Nucleus accumbens (tissue), 56 donors: Measurements from ENCODE around the gene ZFPM1.
A peak's percentile ranks its signal among the peaks of the same experiment; 100 is the strongest.
"Not testable (repeated sequence)": the region's sequence is repeated elsewhere in the genome, so short reads cannot be mapped to it uniquely, and the experiment has no call there.

Source experiments
- DNase-seq, 56 donors: peaks; one replicate each; lab custom pipeline; 2025; lab: John Stamatoyannopoulos, UW

Gene ZFPM1

DNA sequence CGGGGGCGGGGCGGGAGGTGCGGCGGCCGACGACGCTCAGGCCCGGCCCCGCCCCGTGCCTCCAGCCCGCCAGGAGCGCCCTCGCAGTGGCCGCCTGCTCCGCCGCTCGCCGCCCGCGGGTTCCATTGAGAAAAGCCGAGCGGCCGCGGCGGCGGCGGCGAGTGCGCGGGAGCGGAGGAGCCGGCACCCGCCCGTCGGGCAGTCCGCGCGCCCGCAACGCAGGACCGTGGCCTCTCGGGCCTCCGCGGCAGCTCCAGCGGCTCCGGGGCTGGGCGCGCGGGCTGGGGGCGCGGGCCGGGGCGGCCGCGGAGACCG, at the start of gene ZFPM1:
TSS of gene ZFPM1 (plus strand) at position 64 of the 315 bp plus-strand sequence. CDS start 359 bp downstream, outside the sequence.
- no peak for DNase-seq

DNA sequence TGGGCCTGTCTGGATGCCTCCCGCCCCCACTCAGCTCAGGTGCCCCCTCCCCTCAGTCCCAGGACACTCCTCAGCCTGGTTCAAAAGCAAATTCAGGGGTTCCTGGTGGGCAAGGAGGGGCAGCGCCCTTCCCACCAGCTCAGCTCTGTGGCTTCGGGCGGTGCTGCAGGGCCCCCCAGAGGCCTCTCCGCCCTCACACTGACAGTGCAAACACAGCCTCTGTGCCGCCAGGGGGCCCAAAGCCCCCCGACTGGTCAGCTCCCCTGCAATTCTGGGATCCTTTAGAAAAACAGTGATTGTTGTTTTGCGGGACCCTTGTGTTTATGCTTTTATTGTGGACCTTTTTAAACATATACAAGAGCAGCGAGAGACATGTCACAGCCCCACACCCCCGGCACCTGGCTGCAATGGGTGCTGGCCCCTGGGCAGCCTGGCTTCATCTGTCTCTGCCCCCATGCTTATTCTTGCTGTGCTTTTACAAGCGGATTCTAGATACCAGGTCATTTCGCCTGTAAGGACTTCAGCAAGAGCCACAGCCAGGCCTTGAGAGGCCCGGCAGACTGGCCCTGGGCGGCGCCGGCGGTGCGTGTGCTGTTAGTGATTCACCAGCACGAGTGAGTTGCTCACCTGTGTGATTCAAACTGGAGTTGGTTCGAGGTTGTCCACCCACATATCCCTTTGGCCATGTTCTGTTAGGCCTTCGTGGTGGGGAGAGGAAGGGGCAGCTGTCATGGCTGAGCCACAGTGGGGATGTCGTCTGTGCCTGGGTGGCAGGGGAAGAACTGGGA, 49.1 kb upstream of the ZFPM1 start:
- DNase-seq, result no peak

- no peak for DNase-seq
These were observed 48.3 kb upstream of the ZFPM1 start for GRCh38 chr16:88404769-88405168.

DNA sequence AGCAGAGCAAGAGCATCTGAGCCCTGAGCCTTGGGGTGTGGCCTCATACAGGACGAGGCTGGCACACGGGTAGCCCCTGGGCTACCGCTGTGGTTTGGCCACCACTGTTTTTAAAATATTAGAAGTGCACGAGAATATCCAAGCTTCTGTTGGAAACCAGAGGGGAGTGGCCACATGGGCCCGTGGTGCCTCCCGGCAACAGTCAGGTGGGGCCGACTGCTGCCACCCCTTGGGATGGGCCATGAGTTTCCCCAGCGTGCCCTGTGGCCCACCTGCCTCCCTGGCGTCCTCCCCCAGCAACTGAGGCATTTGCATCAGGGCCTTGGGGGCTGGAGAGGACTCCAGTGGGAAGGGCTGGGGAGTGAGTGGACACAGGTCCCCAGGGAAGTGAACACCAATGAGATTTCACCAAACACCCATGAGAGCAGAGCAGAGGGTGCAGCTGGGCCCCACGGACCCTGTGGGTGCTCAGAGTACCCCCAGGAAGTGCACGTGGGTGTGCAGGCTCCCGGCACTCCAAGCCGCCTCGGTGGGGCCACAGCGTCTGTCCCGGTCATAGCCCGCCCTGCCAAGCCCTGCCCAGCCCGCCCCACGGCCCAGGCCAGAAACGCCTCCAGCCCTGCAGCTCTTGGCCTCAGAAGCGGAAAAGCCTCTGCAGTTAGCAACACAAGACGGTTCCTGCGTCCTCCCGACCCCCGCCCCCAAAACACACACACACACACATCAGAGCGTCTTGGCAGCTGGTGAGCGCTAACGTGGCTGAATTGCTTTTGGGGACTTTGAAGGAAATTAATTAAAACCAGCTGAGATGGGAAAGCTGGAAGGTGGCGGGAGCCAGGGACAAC, 47.6 kb upstream of the ZFPM1 start:
- DNase-seq, result peak in 10 of 56 donors; percentile 11 to 55 (median 18)

DNA sequence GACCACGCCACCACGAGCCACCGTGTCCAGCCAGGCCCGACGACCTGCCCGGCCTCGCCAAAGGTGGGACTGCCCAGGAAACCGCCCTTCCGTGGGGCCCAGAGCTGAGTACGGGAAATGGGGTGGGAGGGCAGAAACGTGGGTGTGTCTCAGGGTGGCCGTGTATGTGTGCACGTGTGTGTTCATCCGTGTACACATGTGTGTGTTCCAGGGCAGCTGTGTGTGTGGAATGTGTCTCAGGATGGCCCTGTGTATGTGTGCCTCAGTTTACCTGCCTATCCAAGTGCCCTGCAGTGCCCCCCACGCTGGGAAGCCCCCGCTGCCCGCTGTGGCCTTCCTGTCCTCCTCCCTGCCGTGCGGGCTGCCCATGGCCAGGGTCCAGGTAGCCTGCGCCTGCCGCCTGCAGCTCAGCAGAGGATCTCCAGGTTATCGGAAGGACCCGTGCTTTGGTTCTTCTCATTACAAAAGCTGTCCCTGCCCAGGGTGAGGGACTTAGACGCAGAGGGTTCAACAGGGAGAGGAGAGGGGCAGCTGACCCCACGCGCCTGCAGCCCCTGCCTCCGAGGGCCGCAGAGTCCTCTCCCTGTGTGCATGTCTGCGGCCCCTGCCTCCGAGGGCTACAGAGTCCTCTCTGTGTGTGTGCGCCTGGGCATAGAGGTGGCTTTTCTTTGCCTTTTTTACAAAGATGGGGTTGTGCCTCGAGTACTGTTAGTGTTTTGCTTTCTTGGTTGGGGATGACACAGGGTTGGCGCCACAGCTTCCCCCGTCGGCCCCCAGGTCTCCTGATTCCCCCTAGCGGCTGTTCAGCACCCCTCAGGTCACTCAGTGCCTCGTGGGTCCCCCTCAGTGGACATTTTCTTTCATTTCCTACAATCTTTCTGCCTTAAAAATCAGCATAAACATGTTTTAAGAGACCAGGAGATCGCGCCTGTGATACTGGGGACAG, 46.7 kb upstream of the ZFPM1 start:
- peak in 1 of 56 donors; percentile 31 for DNase-seq

GRCh38 chr16:88407042-88407420, 46.0 kb upstream of the ZFPM1 start:
- DNase-seq, result no peak

DNA sequence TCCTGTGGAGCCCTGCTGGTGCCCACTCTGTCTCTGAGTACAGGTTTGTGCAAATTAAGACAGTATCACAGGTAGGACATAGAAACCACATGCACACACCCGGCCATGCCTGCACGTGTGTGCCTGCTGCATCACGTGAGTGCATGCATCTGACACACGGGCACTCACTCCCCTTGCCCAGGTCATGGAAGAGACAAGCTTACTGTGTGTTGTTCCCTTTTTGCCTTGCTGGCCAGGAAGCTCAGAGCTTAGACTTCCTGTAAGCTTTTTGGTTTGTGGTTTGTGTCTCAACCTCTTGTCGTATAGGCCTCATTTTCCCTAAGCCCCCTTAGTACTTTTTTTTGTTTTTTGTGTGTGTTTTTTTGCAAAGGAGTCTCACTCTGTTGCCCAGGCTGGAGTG, 45.3 kb upstream of the ZFPM1 start:
- DNase-seq, result no peak

DNA sequence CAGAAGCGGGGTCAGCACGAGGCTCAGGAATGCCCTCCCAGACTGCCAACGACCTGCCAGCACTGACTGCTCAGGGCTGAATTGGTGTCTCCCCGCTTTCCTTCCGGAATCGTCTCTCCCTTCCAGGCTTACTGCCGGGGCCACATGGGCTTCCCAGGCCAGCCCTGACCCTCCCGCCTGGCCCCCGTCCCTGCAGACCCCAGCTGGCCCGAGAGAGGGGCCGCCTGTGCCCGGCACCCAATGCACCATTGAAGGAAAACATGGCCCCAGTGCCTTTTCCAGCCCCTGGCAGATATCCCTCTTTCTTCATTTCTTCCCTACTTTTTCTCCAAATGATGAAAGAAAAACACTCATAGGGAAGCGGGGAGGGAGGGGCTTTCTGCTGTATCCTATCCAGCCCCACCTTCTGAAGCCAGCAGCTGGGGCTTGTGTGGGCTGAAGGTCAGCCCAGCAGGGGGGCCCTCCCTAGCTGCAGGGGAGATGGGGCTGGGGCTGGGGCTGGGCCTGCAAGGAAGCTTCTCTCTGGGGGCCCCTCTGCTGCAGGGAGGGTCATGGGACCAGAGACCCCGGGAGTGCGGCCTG, 44.4 kb upstream of the ZFPM1 start:
- no peak for DNase-seq

DNA sequence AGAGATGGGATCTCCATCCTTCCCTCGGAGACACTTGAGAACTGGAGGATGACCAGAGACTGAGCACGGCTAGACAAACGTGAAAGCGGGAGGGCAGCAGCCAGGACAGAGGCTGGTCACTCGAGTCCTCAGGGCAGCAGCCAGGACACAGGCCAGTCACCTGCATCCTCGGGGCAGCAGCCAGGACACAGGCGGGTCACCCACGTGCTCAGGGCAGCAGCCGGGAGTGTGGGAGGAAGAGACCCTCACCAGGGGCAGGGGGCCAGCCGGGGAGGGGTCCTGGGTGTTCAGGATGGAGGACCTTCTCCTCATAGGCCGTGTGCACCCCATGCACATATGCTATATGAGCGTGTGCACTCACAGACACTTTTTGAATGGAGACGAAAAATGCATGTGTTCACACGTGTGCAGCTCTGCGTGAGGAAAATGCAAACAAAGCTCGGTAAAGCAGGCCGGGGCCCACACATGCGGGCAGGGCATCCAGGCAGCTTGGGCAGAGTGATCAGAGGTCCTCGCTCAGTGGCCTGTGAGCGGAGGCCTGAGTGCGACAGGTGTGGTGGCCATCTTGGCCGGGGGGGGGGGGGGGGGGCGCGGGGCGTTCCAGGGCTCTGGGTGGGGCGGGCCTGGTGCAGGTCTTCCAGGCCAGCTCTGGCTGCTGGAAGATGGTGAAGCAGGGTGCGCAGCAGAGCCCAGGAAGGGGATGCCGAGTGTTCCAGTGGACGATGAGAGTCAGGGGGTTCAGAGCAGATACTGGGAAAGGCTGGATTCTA, 43.6 kb upstream of the ZFPM1 start:
- no peak for DNase-seq

DNA sequence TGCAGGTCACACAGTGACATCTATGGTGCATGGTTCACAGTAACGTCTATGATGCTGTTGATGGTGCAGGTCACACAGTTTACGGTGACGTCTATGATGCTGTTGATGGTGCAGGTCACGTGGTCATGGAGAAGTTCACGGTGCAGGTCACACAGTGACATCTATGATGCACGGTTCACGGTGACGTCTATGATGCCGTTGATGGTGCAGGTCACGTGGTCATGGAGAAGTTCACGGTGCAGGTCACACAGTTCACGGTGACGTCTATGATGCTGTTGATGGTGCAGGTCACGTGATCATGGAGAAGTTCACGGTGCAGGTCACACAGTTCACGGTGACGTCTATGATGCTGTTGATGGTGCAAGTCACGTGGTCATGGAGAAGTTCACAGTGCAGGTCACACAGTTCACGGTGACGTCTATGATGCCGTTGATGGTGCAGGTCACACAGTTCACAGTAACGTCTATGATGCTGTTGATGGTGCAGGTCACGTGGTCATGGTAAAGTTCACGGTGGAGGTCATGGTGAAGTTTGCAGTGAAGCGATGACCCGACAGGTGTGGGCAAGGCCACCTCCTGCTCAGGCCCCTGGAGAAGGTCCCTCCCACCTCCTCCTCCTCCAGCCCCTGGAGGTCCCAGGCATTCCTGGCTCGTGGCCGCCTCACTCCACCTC, 42.6 kb upstream of the ZFPM1 start:
- DNase-seq, result not testable (repeated sequence)

DNA sequence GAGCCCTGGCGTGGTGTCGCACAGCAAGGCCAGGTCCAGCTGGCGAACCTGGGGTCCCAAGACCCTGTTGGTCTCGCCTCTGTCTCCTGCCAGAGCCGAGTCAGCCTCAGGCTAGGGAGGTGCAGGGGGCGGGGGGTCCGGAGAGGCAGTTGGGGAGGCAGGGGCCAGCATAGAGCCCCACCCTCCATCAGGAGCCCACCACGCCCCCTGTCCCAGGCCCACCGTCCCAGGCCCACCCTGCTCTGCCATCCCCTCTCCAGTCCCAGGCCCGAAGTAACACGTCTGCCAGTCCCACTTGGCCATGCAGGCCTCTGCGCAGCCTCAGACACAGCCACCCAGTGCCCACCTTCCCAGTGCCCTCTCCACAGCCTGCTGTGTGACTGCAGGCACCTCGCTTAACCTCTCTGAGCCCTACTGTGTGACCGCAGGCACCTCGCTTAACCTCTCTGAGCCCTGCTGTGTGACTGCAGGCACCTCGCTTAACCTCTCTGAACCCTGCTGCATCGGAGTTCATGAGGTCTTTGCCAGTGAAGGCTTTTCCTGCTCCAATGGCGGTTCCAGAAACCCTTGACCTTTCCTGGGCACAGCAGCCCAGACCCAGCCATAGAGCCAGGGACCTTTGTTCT, 41.0 kb upstream of the ZFPM1 start:
- peak in 1 of 56 donors; percentile 15 for DNase-seq

- DNase-seq, result no peak
These were observed 40.3 kb upstream of the ZFPM1 start for GRCh38 chr16:88412766-88413165.

DNA sequence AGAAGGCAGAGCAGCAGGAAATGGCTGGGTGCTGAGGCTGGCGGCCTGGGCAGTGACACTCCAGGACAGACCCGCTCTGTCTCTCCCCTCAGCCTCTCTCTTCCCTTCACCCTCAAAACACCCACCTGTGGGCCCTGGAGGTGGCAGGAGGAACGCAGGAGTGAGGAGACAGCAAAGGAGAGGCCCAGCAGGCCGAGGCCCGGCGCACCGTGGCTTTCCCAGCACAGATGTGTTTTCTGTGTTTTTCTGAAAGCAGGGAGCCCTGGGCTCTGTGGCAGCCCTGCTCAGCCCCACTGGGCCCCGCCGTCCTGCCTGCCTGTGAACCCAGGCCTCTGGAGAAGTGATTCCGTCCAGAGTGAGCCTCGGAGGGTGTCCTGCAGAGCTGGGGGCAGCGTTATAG, 39.8 kb upstream of the ZFPM1 start:
- no peak for DNase-seq

DNA sequence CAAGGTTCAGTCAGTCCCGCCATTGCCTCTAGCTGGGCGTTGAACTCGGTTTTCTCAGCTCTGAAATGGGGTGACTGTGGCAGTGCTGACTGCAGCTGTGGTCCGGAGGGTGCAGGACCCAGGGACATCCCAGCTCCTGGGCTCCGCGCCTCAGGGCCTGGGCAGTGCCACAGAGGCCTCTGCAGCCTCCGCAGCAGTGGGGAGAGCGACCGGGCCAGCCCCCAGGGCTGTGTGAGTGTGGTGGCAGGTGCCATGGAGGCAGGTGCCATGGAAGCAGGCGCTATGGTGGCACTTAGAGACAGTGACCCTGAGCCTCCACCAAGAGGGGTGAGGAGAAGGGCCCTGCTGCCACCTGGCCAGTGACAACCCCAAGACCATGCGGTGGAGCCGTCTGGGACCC, 39.4 kb upstream of the ZFPM1 start:
- DNase-seq, result no peak

DNA sequence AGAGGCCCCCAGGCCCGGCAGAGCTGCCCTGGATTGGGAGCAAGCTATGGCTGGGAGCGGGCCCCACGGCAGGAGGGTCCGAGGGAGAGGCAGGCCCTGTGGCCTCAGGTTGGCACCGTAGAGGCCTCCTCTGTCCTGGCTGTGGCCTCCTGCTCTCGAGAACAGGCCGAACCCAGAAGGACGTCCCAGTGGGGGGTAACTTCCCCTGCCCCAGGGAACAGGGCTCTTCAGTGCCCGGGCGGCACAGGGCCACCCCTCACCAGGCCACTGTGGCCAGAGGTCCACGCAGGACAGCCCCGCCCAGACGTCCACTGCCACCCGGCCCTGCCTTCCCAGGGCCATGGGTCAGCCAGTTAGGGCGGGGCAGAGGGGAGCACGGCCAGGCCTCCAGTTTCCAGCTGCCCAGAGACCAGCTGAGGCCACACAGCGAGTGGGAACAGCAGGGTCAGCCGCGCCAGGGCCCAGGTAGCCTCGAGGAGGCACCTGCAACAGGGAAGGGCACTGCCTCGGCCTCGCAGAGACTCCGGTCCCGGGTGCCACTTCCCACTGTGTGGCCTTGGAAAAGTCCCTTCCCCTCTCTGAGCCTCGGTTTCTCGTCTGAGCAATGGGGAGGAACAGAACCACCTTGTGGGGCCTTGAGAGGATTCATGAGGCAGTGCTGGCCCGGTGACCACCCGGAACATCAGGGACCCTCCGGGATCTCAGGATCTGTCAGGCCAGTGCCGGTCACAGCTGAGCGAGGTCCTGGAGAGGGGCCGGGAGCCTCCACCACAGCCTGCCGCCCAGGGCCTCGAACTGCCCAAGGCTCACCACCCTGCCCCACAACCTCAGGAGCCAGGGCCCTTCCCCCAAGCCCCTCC, 38.3 kb upstream of the ZFPM1 start:
- no peak for DNase-seq

- no peak for DNase-seq
These were observed 37.7 kb upstream of the ZFPM1 start for GRCh38 chr16:88415381-88415705.

GRCh38 chr16:88415713-88416323, 37.3 kb upstream of the ZFPM1 start:
- DNase-seq, result no peak
